ENCODE data around the gene GRK5.

The GRK5 gene

DNA sequence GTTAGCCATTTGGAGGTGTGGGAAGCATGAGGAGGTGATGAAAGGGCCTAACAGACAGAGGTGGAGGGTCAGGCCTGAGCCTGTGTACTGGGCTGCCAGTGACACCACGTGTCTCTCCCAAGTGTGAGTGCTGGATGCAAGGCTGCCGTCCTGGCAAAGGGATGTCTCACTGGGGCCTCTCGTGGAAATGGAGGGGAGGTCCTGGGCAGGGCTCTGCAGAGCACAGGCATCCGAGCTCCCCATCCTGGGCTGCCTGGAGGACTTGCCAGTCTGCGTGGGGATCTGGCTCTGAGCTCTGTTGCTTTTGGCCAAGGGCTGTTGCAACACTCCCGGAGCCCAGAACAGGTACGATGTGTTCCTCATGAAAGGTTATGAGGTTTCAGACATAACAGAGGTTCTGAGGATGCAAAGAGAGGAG is 77.3 kb downstream of the GRK5 start:
- no peak overlapping the region for H3K9ac ChIP-seq (ENCODE audit: low read depth, low read length)
- no peak overlapping the region for H3K4me3 ChIP-seq (ENCODE audit: low read depth, low read length)
- no peaks in the 10 kb centered on the region for H3K9me3 ChIP-seq (ENCODE audit: control insufficient read depth, insufficient read depth, low read length)
- H3K36me3 ChIP-seq (ENCODE audit: control insufficient read depth, insufficient read depth, low read length): no peaks in the 10 kb centered on the region
- no peaks in the 10 kb centered on the region for H3K4me1 ChIP-seq (ENCODE audit: control insufficient read depth, insufficient read depth, low read length)
- H3K27me3 ChIP-seq (ENCODE audit: control insufficient read depth, insufficient read depth, low read length): no peaks in the 10 kb centered on the region

- H3K4me1 ChIP-seq (ENCODE audit: control insufficient read depth, insufficient read depth, low read length): no peaks in the 10 kb centered on the region
- no peaks in the 10 kb centered on the region for H3K9me3 ChIP-seq (ENCODE audit: control insufficient read depth, insufficient read depth, low read length)
- H3K4me3 ChIP-seq (ENCODE audit: low read depth, low read length): no peak overlapping the region
- no peaks in the 10 kb centered on the region for H3K36me3 ChIP-seq (ENCODE audit: control insufficient read depth, insufficient read depth, low read length)
- no peak overlapping the region for H3K9ac ChIP-seq (ENCODE audit: low read depth, low read length)
- H3K27me3 ChIP-seq (ENCODE audit: control insufficient read depth, insufficient read depth, low read length): no peaks in the 10 kb centered on the region
Observed at GRCh38 chr10:119285495-119286267, 78.3 kb downstream of the GRK5 start.

GRCh38 chr10:119286516-119286915 is 79.1 kb downstream of the GRK5 start:
- no peaks in the 10 kb centered on the region for H3K36me3 ChIP-seq (ENCODE audit: control insufficient read depth, insufficient read depth, low read length)
- H3K9me3 ChIP-seq (ENCODE audit: control insufficient read depth, insufficient read depth, low read length): no peaks in the 10 kb centered on the region
- H3K27me3 ChIP-seq (ENCODE audit: control insufficient read depth, insufficient read depth, low read length): no peaks in the 10 kb centered on the region
- H3K9ac ChIP-seq (ENCODE audit: low read depth, low read length): no peak overlapping the region
- no peak overlapping the region for H3K4me3 ChIP-seq (ENCODE audit: low read depth, low read length)
- H3K4me1 ChIP-seq (ENCODE audit: control insufficient read depth, insufficient read depth, low read length): no peaks in the 10 kb centered on the region

DNA sequence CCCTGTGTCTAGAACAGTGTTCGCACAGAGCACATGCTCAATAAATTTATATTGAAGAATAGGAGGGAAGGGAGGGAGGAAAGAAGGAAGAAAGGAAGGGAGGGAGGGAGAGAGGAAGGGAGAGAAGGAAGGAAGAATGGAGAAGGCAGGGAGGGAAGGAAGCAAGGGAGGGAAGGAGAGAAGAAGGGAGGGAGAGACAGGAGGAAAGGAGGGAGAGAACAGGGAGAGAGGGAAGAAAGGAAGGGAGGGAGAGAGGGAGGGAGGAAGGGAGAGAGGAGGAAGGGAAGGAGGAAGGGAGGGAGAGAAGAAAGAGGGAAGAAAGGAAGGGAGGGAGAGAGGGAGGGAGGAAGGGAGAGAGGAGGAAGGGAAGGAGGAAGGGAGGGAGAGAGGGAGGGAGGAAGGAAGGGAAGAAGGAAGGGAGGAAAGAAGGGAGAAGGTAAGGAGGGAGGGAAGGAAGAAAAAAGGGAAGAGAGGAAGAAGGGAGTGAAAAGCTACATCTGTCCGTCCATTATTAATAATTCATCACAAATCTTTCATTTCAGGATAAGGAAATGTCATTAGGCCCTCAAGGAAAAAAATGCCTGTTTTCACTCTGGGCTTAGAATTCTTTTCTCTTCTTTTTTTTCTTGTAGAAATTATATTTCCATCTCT is 79.7 kb downstream of the GRK5 start:
- Histone ChIP-seq H3K36me3 (ENCODE audit: control insufficient read depth, insufficient read depth, low read length) (no peaks in the 10 kb centered on the region), H3K4me3 (ENCODE audit: low read depth, low read length) (no peak overlapping the region), H3K27me3 (ENCODE audit: control insufficient read depth, insufficient read depth, low read length) (no peaks in the 10 kb centered on the region), H3K9ac (ENCODE audit: low read depth, low read length) (no peak overlapping the region), H3K9me3 (ENCODE audit: control insufficient read depth, insufficient read depth, low read length) (no peaks in the 10 kb centered on the region), H3K4me1 (ENCODE audit: control insufficient read depth, insufficient read depth, low read length) (no peaks in the 10 kb centered on the region)

- Histone ChIP-seq H3K9me3 (ENCODE audit: control insufficient read depth, insufficient read depth, low read length) (no peaks in the 10 kb centered on the region), H3K4me3 (ENCODE audit: low read depth, low read length) (no peak overlapping the region), H3K4me1 (ENCODE audit: control insufficient read depth, insufficient read depth, low read length) (no peaks in the 10 kb centered on the region)
Observed at GRCh38 chr10:119288574-119289001, 81.2 kb downstream of the GRK5 start.

DNA sequence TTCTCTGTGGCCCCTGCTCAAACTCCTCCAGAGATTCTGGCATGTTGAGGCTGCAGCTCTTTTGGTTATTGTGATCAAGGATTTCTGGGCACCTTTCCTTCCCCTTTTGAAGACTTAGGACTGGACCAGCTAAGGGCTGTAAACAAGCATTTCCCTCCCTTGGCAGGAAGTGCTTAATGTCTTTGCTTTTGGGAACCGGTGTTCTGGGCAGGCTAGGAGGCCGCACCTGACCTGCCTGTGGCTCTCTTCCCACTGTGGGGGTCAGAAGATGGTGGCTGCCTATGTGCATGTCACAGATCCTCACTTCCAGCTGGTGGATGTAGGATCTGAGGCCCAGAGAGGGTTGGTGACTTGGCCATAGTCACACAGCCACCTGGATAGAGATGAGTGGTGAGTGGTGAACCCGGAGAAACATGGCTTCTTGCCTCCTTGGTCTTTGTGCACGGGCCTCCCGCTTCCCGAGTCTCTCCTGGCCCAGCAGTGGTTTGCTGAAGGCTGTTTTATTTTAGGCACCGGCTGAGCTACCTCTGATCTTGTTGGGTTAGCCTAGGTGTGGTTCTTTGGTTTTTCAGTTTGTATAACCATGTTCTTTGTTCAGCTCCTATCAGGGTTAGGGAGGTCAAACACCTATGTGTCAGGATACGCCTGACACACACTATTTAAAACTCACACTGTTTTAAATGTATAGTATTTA is 82.0 kb downstream of the GRK5 start:
- H3K9me3 ChIP-seq (ENCODE audit: control insufficient read depth, insufficient read depth, low read length): no peaks in the 10 kb centered on the region
- H3K4me1 ChIP-seq (ENCODE audit: control insufficient read depth, insufficient read depth, low read length): no peaks in the 10 kb centered on the region
- no peak overlapping the region for H3K9ac ChIP-seq (ENCODE audit: low read depth, low read length)
- no peak overlapping the region for H3K4me3 ChIP-seq (ENCODE audit: low read depth, low read length)
- H3K27me3 ChIP-seq (ENCODE audit: control insufficient read depth, insufficient read depth, low read length): no peaks in the 10 kb centered on the region
- H3K36me3 ChIP-seq (ENCODE audit: control insufficient read depth, insufficient read depth, low read length): no peaks in the 10 kb centered on the region

More at GRCh38 chr10:119288574-119289001, 81.2 kb downstream of the GRK5 start:
- Histone ChIP-seq H3K9ac (ENCODE audit: low read depth, low read length) (no peak overlapping the region), H3K36me3 (ENCODE audit: control insufficient read depth, insufficient read depth, low read length) (no peaks in the 10 kb centered on the region), H3K27me3 (ENCODE audit: control insufficient read depth, insufficient read depth, low read length) (no peaks in the 10 kb centered on the region)

- no peaks in the 10 kb centered on the region for H3K36me3 ChIP-seq (ENCODE audit: control insufficient read depth, insufficient read depth, low read length)
- H3K4me1 ChIP-seq (ENCODE audit: control insufficient read depth, insufficient read depth, low read length): no peaks in the 10 kb centered on the region
- no peaks in the 10 kb centered on the region for H3K27me3 ChIP-seq (ENCODE audit: control insufficient read depth, insufficient read depth, low read length)
- no peak overlapping the region for H3K9ac ChIP-seq (ENCODE audit: low read depth, low read length)
- H3K9me3 ChIP-seq (ENCODE audit: control insufficient read depth, insufficient read depth, low read length): no peaks in the 10 kb centered on the region
- H3K4me3 ChIP-seq (ENCODE audit: low read depth, low read length): no peak overlapping the region
Observed at GRCh38 chr10:119290301-119291048, 83.1 kb downstream of the GRK5 start.

- no peaks in the 10 kb centered on the region for H3K9me3 ChIP-seq (ENCODE audit: control insufficient read depth, insufficient read depth, low read length)
- no peak overlapping the region for H3K9ac ChIP-seq (ENCODE audit: low read depth, low read length)
- H3K4me1 ChIP-seq (ENCODE audit: control insufficient read depth, insufficient read depth, low read length): no peaks in the 10 kb centered on the region
- H3K27me3 ChIP-seq (ENCODE audit: control insufficient read depth, insufficient read depth, low read length): no peaks in the 10 kb centered on the region
- H3K4me3 ChIP-seq (ENCODE audit: low read depth, low read length): no peak overlapping the region
- H3K36me3 ChIP-seq (ENCODE audit: control insufficient read depth, insufficient read depth, low read length): no peaks in the 10 kb centered on the region
Observed at GRCh38 chr10:119291223-119291900, 84.0 kb downstream of the GRK5 start.

DNA sequence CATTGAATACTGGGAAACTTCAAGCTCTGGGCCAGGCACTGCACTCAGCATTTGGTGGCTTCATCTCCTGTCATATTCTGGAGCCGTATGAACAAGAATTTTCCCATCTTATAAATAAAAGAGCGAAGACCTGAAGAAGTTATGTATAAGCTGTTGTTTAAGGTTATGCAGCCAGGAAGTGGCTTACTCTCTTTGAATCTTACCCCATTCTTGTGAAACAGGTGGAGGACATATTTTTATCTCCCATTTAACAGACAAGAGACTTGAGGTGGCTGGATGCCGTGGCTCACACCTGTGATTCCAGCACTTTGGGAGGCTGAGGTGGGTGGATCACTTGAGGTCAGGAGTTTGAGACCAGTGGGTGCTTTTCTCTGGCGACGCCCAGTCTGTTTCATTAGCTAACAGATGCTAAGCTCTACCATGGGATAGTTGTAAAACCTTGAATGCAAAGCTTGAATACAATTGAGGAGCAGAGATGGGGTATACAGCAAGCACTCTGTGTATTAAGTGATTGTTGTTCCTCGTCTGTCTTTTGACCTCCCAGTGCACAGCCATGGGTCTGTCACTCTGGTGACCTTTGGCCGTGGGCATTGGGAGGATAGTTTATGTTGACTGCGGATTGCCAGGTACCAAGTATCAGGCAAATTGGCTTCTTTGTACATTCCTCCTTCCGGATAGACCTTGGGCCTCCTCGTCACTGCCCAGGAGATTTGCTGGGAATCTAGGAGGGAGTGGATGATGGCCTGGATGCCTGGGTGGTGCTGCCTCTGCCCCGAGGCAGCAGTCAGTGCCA is 85.8 kb downstream of the GRK5 start:
- Histone ChIP-seq H3K27me3 (ENCODE audit: control insufficient read depth, insufficient read depth, low read length) (no peaks in the 10 kb centered on the region), H3K4me1 (ENCODE audit: control insufficient read depth, insufficient read depth, low read length) (no peaks in the 10 kb centered on the region), H3K36me3 (ENCODE audit: control insufficient read depth, insufficient read depth, low read length) (no peaks in the 10 kb centered on the region), H3K4me3 (ENCODE audit: low read depth, low read length) (no peak overlapping the region), H3K9me3 (ENCODE audit: control insufficient read depth, insufficient read depth, low read length) (no peaks in the 10 kb centered on the region), H3K9ac (ENCODE audit: low read depth, low read length) (no peak overlapping the region)

DNA sequence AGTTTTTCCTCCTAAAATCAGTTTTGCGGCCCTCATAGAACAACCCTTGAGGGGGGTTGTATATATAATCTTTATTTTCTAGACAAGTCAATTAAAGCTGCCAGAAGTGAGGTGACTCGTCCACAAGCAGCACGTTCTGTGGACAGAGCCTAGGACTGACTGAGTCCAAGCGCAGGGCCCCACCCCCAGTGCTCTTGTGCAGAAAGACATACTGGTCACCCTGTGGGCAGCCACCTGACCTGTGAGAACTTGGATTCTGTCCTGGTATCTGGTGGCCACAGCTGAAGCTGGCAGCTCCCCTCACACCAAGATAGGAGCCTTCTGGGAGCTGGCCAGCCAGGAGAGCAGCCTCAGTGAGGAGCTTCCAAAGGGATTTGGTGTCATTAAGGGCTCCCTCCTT is 89.3 kb downstream of the GRK5 start:
- H3K4me3 ChIP-seq (ENCODE audit: low read depth, low read length): no peak overlapping the region
- no peaks in the 10 kb centered on the region for H3K9me3 ChIP-seq (ENCODE audit: control insufficient read depth, insufficient read depth, low read length)
- H3K27me3 ChIP-seq (ENCODE audit: control insufficient read depth, insufficient read depth, low read length): no peaks in the 10 kb centered on the region
- H3K36me3 ChIP-seq (ENCODE audit: control insufficient read depth, insufficient read depth, low read length): no peaks in the 10 kb centered on the region
- no peaks in the 10 kb centered on the region for H3K4me1 ChIP-seq (ENCODE audit: control insufficient read depth, insufficient read depth, low read length)
- no peak overlapping the region for H3K9ac ChIP-seq (ENCODE audit: low read depth, low read length)
